DMS153 treated with DMSO at 0.1 percent for 48 hours (cell line): ENCODE data around the gene HCN4.

ENCODE experiments used
- DNase-seq: peaks from one replicate; lab custom pipeline; 2025; ENCODE audit not compliant: unreplicated experiment; lab: John Stamatoyannopoulos, UW

Gene HCN4

DNA sequence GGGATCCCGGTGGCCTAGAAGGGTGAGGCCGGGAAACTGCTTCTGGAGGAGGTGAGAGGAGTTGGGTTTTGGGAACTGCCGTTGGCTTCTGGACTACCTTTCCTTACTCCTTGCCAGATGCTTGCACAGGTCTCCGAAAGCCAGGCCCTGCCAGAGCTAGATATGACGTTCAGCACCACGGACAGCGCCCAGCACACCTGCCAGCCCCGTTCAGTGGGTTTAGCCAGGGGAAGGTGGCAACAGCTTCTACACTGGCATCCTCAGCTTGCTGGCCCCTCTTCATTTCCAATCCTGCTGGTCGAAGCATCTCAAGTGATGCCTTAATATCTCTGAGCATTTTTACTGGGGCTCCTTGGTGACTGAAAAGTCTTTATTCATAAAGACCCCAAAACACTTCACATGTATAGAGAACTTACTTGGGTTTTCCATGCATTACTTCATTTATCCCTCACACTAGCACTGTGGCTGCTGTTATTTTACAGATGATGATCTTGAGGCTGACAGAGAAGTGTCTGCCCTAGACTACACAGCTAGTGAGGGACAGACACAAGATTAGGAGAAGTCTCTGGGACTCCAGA is 21.9 kb downstream of the HCN4 start:
- no peak for DNase-seq

- DNase-seq = peak; percentile 47
Observed at GRCh38 chr15:73345658-73346057, 23.1 kb downstream of the HCN4 start.

- no peak for DNase-seq
Observed at GRCh38 chr15:73344056-73344455, 24.7 kb downstream of the HCN4 start.

DNA sequence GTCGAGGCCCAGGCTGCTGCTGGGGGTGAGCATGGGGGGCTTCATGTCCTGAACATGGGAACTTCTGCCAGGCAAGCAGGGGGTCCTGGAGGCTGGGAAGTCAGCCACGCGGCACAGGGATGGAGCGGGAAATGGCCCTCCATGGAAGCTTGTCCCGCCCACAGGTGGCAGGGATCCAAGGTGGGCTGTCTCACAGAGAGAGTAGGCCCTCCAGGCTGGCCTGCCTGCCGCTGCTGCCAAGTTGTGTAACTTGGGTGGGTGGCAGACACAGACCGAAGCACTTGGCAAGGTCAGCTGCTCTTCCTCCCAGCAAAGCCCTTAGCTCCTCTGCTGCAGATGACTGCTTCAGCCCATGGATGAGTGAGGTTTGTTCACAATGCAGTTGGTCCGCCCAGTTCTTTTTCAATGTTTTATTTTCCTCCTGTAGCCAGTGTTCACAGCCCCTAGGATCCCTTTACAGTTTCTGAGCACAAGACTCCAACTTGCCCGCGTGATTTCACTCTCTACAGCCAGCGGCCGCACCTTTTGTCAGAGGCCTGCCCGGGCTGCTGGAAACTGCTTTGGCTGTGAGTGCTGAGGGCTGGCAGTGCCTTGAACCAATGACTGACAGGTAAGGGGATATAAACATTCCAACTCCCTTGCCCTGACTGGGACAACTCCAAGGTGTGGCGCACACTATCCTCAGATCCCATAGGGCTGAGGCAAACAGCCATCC is 26.7 kb downstream of the HCN4 start:
- DNase-seq = no peak

DNA sequence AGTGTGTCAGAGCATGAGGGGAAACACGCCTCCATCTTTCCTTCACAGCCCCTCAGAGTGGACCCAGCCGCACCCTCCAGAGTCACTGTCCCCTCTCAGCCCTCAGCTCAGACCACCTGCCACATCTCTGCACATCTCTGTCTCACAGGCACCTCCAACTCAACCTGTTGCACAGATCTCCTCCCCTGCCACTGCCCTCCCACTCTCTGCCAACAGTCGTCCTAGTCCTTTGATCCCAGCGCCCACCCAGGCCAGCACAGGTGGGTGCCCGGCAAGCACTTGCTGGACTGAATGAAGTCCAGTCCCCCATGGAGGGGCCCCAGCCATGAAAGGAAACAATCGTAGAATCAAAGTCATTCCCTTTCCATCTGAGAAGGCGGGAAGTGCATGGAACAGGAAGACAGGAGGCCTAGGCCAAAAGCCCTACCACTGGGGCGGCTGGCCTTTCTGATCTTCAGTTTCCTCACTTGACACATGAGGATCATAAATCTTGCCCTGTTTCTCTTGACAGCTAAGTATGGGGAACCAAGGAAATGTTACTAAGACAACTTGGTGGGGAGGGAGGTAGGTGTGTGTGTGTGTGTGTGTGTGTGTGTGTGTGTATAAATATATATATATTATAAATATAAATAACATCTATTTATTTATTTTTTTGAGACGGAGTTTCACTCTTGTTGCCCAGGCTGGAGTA is 28.1 kb downstream of the HCN4 start:
- DNase-seq = no peak

- DNase-seq = no peak
Observed at GRCh38 chr15:73338606-73339374, 30.0 kb downstream of the HCN4 start.

DNA sequence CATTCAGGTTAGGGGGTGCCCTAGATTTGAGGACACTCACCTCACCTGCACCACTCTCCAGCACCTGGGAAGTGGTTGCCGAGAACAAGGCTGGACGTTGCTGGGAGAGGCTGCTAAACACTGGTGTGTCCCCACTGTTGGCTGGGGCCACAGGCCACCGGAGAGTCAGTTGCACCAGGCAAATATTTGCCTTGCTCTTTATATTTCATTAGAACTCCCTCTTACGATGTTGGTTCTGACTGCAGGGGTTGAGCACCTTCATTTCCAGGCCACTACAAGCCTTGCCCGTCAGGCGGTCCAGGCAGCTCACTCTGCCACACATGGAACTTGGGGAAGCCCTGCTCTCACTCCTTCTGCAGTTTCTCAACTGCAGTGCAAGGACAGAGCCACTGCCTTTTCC is 30.7 kb downstream of the HCN4 start:
- no peak for DNase-seq

GRCh38 chr15:73337187-73337586 is 31.6 kb downstream of the HCN4 start:
- no peak for DNase-seq

GRCh38 chr15:73336756-73337155 is 32.0 kb downstream of the HCN4 start:
- DNase-seq = no peak

DNA sequence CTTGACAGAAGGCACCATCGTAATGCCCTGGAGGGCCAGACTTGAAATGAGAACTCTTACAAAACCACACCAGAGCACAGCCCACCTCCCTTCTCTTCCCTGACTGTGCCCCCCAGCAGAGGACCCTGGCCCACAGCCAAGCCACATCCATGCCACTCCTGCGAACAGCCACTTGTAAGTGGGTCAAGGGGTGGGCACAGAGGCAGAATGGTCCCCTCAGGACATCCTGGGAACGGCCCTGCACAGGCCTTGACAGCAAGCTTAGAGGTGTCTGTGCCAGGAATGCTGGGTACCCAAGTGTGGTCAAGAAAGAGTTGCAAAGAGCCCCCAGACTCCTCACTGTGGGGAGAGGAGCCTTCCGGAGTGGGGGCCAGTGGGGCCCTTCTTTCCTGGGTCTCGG is 33.3 kb downstream of the HCN4 start:
- no peak for DNase-seq

DNA sequence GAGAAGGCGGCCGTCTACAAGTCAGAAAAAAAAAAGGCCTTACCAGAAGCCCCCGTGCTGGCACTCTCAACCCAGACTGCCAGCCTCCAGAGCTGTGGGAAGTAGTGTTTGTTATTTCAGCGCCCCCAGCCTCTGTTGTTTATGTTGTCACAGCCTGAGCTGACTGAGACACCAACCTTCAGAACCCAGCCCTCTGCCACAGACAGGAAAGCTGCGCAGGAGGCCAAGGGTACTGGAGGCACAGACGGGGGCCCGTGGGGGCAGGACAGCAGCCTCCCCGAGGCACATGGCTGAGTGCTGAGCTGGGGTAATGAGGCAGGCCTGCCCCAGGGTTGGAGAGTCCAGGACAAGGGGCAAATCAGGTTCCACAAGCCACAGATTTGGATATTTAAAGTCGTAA is 33.7 kb downstream of the HCN4 start:
- DNase-seq = no peak

- no peak for DNase-seq
Observed at GRCh38 chr15:73334086-73334485, 34.7 kb downstream of the HCN4 start.

- DNase-seq = no peak
Observed at GRCh38 chr15:73333001-73333400, 35.8 kb downstream of the HCN4 start.

DNA sequence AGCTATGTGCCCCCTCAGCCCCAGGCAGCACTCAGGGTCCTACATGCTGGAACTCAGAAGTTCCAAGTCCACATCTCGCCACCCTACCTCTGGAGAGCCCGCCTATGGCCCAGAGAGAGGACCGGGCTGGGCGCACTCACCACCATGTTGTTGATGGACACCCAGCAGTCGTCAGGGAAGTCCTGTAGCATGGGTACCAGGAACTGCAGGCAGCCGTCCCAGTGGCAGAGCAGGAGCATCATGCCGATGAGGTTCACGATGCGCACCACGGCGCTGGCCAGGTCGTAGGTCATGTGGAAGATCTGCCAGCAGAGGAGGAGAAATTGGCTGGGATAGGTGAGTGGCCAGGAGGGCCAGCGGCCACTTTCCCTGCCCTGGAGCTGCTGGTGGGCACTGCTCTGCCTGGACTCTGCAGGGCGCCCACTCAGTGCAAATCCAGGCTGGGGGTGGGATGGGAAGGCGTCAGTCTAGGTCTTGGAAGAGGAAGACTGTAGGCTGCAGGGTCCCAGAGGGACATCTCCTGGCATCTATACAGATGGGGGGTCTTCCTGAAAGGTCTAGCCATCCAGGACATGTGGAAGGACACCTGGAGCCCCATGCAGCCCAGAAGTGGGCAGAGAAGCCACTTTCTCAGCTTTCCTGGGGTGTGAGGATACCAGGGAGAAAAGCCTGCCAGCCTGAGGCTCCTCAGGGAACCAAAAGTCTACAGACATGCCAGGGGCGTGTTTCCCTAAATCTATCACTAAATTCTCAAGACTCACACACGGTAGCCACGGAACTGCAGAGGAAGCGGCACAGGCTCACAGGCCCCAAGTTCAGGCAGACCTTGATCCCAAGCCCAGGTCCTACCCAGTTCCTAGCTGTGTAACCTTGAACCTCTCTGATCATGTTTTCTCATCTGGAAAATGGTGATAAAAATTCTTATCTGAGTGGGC is 36.5 kb downstream of the HCN4 start:
- no peak for DNase-seq

DNA sequence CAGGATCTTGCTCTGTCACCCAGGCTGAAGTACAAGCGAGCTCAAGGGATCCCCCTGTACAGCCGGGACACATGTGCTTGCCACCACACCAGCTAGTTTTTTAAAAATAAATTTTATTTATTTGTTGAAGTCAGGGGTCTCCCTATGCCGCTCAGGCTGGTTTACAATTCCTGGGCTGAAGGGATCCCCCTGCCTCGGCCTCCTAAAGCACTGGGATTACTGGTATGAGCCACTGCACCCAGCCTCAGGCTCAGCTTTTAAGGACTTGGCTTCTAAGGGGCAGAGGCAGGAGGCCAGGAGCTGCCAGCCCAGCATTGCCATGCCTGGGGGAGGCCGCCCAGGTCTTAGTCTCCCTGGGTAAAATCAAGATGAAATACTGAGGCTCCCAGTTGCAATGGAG is 37.3 kb downstream of the HCN4 start:
- no peak for DNase-seq

DNA sequence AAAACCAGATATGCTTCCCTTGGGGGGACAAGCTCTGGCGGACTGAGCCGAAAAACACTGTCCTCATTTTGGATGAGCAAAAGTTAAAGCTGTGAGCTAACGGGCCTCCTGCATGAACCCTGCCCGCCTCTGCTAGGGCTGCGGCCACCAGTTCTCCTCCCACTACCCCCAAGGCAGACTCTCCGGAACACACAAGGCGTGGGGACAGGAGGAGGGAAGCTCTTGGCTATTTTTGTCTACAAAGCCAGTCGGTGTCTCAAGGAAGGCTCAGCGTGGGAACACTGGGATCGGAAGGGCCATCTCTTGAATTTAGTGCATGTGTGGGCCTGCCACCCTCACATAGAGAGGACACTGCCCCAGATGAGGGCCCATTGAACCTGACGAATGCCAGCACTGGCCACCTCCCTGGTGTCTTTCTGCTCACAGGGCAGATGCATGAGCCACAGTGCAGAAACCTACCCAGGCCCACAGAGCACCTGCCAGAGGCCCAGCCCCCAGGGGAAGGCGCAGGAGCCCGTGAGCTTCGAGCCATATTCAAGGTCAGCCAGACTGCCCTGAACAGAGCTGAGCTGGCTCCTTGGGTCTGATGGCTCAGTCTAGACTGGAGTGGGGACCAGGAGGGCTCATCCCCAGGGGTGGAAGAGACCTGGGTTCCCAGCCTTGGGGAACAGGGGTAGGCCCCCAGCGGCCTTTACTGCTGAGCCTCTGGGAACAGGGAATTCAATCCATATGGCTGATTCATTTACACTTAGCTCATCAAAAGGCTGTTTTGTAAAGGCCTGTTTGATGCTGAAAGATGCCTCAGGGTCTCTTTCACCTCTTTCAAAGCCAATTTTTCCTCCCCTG is 38.3 kb downstream of the HCN4 start:
- no peak for DNase-seq

DNA sequence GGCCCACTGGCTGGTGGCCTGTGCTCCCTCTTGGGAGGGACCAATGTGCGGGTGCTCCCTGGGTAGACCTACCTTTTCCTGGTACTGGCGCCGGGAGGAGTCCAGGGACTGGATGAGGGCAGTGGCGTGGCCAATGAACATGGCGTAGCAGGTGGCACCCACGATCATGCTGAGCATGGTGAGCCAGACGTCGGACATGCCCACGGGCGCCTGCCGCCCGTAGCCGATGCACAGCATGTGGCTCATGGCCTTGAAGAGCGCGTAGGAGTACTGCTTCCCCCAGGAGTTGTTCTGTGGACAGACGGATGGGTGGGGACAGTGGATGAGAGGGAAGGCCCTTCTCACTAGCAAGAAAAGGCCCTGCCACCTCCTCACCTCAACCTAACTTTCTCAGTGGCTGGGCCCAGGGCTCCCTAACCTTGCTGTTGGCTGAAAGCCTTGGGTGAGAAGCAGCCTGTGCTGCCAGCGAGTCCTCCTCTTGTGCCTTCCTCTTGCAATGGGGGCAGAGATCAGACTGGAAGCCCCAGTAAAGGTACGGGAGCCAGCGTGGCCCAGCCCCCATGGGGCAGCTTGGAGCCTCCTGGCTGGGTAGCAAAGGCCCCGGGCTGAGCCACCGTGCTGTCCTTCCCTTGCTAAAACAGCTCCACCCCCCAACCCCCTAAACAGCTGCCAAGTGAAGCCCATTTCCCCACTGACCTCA is 39.1 kb downstream of the HCN4 start:
- DNase-seq = no peak

GRCh38 chr15:73328981-73329380 is 39.8 kb downstream of the HCN4 start:
- no peak for DNase-seq

DNA sequence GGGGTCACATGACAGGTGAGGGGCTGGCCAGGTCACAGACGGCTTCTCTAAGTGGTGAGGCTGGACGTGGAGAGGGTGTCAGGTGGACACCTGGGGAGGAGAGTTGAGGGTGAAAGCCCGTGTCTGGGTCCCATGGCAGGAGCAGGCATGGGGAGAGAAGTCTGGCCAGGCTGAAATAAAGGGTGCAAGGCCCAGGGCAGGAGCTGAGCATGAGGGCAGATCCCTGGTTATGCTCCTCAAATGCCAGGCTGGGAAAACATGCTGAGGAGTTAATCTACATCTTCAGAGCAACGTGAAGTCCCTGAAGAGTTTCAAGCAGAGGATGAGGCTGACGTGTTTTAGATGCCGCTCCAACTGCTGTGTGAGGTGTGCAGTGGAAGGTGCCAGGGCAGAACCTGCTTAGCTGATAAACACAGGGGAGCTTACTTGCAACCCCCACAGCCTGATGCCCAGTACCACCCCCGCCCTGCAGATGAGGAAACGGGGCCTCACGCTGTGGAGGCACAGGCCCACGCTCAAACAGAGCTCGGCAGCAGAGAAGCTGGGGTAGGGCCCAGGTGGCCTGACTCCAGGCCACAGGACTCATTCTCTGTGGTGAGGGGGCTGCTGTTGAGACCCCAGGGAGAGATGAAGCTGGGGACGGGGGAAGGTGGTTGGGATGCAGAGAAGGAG is 40.5 kb downstream of the HCN4 start:
- DNase-seq = no peak
